NCI-H82 treated with DMSO at 0.1 percent for 48 hours (cell line): ENCODE data around the gene DMRT1.

Experiments
- DNase-seq: peaks from one replicate; lab custom pipeline; 2025; ENCODE audit not compliant: unreplicated experiment; lab: John Stamatoyannopoulos, UW

The DMRT1 gene

GRCh38 chr9:841371-842209 lies at the start of gene DMRT1:
DMRT1 (plus strand) TSS chr9:841697; CDS start chr9:841839, 142 bp downstream.
- no peak for DNase-seq

- no peak for DNase-seq
Measured at GRCh38 chr9:792331-793260, 48.9 kb upstream of the DMRT1 start.

- DNase-seq = no peak
Measured at GRCh38 chr9:794386-794785, 47.1 kb upstream of the DMRT1 start.

GRCh38 chr9:795869-796268 lies 45.6 kb upstream of the DMRT1 start:
- no peak for DNase-seq

- no peak for DNase-seq
Measured at GRCh38 chr9:800591-801150, 40.8 kb upstream of the DMRT1 start.

- DNase-seq = no peak
Measured at GRCh38 chr9:801399-802071, 40.0 kb upstream of the DMRT1 start.

- DNase-seq = no peak
Measured at GRCh38 chr9:804026-804425, 37.5 kb upstream of the DMRT1 start.

GRCh38 chr9:805151-805550 lies 36.3 kb upstream of the DMRT1 start:
- no peak for DNase-seq

- DNase-seq = peak; percentile 15
Measured at GRCh38 chr9:806285-807156, 35.0 kb upstream of the DMRT1 start.

GRCh38 chr9:811106-811531 lies 30.4 kb upstream of the DMRT1 start:
- DNase-seq = no peak

GRCh38 chr9:818958-819357 lies 22.5 kb upstream of the DMRT1 start:
- no peak for DNase-seq

- DNase-seq = no peak
Measured at GRCh38 chr9:826500-827280, 14.8 kb upstream of the DMRT1 start.

GRCh38 chr9:840343-840742 lies 1.2 kb upstream of the DMRT1 start:
- no peak for DNase-seq

GRCh38 chr9:842635-843426 lies 1.3 kb downstream of the DMRT1 start:
- no peak for DNase-seq

- DNase-seq = no peak
Measured at GRCh38 chr9:843427-843785, 1.9 kb downstream of the DMRT1 start.

GRCh38 chr9:846852-847251 lies 5.4 kb downstream of the DMRT1 start:
- no peak for DNase-seq

GRCh38 chr9:847505-847904 lies 6.0 kb downstream of the DMRT1 start:
- DNase-seq = no peak

- no peak for DNase-seq
Measured at GRCh38 chr9:849431-849830, 7.9 kb downstream of the DMRT1 start.

GRCh38 chr9:852539-852938 lies 11.0 kb downstream of the DMRT1 start:
- no peak for DNase-seq
